ENCODE measurements around the gene MAP1LC3A. TPM values are rescaled to one million over a fixed set of nuclear protein-coding genes. Genes with fewer than 3 reads are reported as not detected.

The MAP1LC3A gene
- total RNA-seq, 1 experiment from 2014 or later = 16.9 TPM

- intact Hi-C loops (cut with micrococcal nuclease; ENCODE audit: unreplicated experiment) = no loop called here
- POLR2A ChIA-PET (ENCODE audit: low non-redundant PET) = no interaction called here
- TF ChIP-seq CTCF (conservative IDR thresholded peaks at IDR 0.05; ENCODE audit: low read depth, low read length) = no peak
- TF ChIP-seq EZH2 (IDR thresholded peaks at IDR 0.05; ENCODE audit: borderline replicate concordance, low read depth, low read length, poor library complexity, severe bottlenecking) = no peak
- CTCF ChIA-PET = no interaction called here
- Histone ChIP-seq H3K4me3 (ENCODE audit: low read depth, low read length, poor library complexity, severe bottlenecking) (no peak overlapping the region), H3K27me3 (replicated peaks; ENCODE audit: insufficient read depth, low read depth, low read length, poor library complexity) (no peaks in the 10 kb centered on the region), H3K27ac (ENCODE audit: low read depth, low read length, poor library complexity, severe bottlenecking) (no peak overlapping the region), H3K36me3 (ENCODE audit: insufficient read depth, low read length, poor library complexity, severe bottlenecking) (no peaks in the 10 kb centered on the region), H3K9me3 (ENCODE audit: low read depth, low read length, poor library complexity, severe bottlenecking) (no peaks in the 10 kb centered on the region), H3K4me1 (ENCODE audit: insufficient read depth, low read length, poor library complexity, severe bottlenecking) (peaks cover 12% of the 10 kb centered on the region)
- no TSS peak for BruUV-seq (replicated peaks)
- DNase-seq (ENCODE audit: low spot score) = no peak
Measured at GRCh38 chr20:34585019-34585418, 26.5 kb downstream of the MAP1LC3A start.

- intact Hi-C loops (cut with micrococcal nuclease; ENCODE audit: unreplicated experiment) = no loop called here
- H3K36me3 ChIP-seq (ENCODE audit: insufficient read depth, low read length, poor library complexity, severe bottlenecking) = no peaks in the 10 kb centered on the region
- no peak overlapping the region for H3K27ac ChIP-seq (ENCODE audit: low read depth, low read length, poor library complexity, severe bottlenecking)
- BruUV-seq (replicated peaks) = no TSS peak
- no peak overlapping the region for H3K4me3 ChIP-seq (ENCODE audit: low read depth, low read length, poor library complexity, severe bottlenecking)
- TF ChIP-seq CTCF (conservative IDR thresholded peaks at IDR 0.05; ENCODE audit: low read depth, low read length) (no peak), EZH2 (IDR thresholded peaks at IDR 0.05; ENCODE audit: borderline replicate concordance, low read depth, low read length, poor library complexity, severe bottlenecking) (no peak)
- no peaks in the 10 kb centered on the region for H3K9me3 ChIP-seq (ENCODE audit: low read depth, low read length, poor library complexity, severe bottlenecking)
- POLR2A ChIA-PET (ENCODE audit: low non-redundant PET) = no interaction called here
- peaks cover 7% of the 10 kb centered on the region for H3K4me1 ChIP-seq (ENCODE audit: insufficient read depth, low read length, poor library complexity, severe bottlenecking)
- CTCF ChIA-PET = no interaction called here
- no peak for DNase-seq (ENCODE audit: low spot score)
- H3K27me3 ChIP-seq (replicated peaks; ENCODE audit: insufficient read depth, low read depth, low read length, poor library complexity) = no peaks in the 10 kb centered on the region
Measured at GRCh38 chr20:34586488-34587163, 28.1 kb downstream of the MAP1LC3A start.

GRCh38 chr20:34595377-34596184 lies 37.1 kb downstream of the MAP1LC3A start:
- Histone ChIP-seq H3K36me3 (ENCODE audit: insufficient read depth, low read length, poor library complexity, severe bottlenecking) (no peaks in the 10 kb centered on the region), H3K4me1 (ENCODE audit: insufficient read depth, low read length, poor library complexity, severe bottlenecking) (no peaks in the 10 kb centered on the region), H3K4me3 (ENCODE audit: low read depth, low read length, poor library complexity, severe bottlenecking) (no peak overlapping the region), H3K9me3 (ENCODE audit: low read depth, low read length, poor library complexity, severe bottlenecking) (no peaks in the 10 kb centered on the region), H3K27me3 (replicated peaks; ENCODE audit: insufficient read depth, low read depth, low read length, poor library complexity) (no peaks in the 10 kb centered on the region), H3K27ac (ENCODE audit: low read depth, low read length, poor library complexity, severe bottlenecking) (no peak overlapping the region)
- CTCF ChIA-PET = no interaction called here
- intact Hi-C loops (cut with micrococcal nuclease; ENCODE audit: unreplicated experiment) = no loop called here
- TF ChIP-seq CTCF (conservative IDR thresholded peaks at IDR 0.05; ENCODE audit: low read depth, low read length) (no peak), EZH2 (IDR thresholded peaks at IDR 0.05; ENCODE audit: borderline replicate concordance, low read depth, low read length, poor library complexity, severe bottlenecking) (no peak)
- BruUV-seq (replicated peaks) = no TSS peak
- DNase-seq (ENCODE audit: low spot score) = no peak
- POLR2A ChIA-PET (ENCODE audit: low non-redundant PET) = no interaction called here
